ENCODE measurements around the gene ABHD10.

ABHD10 gene

DNA sequence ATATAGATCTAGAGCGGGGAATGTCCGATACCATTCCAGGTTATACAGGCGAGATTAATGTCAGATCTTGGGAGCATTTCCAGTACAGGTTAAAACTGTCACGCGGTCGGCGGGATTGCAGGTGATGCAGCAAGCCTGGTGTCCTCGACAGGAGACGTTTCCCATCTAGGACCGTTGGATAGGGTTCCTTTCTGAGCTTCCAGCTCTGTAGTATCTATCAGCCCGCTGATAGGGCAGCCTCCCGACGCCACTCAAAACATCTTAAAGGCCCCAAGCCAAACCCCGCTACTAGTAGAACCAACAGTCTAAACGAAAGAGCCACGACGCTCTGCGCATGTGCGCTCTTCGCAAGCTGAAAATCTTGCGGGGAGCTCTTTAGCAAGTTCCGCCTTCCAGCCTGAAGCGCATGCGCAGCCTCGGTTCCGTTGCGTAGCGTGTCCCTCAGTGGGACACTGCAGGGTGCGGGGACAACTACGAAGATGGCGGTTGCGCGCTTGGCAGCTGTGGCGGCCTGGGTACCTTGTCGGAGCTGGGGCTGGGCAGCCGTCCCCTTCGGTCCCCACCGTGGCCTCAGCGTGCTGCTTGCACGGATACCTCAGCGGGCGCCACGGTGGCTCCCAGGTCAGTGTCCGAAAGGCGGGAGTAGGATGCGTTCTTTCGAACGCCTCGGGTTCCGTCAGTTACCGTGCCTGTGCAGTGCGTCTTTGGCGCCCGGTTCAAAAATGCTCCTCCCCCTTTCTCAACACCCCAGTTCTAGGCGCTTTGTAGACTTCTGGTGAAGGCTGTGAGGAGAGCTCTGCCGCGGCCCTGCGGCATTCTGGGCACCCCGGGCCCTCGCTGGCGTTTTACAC is at the start of gene ABHD10:
Gene ABHD10 (plus strand): TSS at position 444 of the 851 bp plus-strand sequence. CDS start 36 bp downstream, at position 480.
- DNase-seq, result peak; percentile 99

DNA sequence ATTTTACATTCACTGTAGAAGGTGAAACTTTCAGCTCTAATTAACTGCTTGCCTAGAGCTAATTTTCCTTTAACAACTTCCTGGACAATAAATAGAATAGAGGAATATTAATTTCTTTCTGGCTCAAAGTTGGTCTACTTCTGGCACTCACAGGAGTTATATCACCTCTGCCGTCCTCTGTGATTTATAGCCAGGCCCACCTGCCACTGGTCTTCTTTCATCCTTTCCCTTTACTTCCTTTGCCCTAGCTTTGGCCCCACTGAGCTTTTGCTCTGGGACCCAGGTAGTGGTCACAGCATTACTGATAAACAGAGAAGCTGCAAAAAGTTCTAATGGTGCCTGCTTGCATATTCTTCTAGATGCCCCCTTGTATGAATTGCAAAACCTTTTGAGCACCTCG is 49.3 kb upstream of the ABHD10 start:
- DNase-seq, result no peak

DNA sequence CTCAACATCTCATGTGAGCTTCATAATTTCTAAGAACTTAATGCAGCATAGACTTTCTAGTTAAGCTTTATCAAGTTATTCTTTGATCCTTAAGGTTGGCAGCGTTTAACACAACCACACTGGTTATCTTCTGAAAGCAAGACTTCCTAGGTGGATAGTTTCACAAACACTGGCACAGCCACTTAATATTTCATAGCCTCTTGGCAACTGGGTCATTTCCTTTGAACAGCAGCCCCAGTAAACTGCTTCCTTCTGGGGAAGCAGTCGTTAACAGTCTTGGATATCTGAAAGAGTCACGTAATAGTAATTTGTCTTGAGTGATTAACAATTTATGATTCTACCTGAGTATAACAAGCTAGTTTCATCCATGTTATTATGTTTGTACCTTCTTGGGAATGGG is 45.9 kb upstream of the ABHD10 start:
- no peak for DNase-seq

DNA sequence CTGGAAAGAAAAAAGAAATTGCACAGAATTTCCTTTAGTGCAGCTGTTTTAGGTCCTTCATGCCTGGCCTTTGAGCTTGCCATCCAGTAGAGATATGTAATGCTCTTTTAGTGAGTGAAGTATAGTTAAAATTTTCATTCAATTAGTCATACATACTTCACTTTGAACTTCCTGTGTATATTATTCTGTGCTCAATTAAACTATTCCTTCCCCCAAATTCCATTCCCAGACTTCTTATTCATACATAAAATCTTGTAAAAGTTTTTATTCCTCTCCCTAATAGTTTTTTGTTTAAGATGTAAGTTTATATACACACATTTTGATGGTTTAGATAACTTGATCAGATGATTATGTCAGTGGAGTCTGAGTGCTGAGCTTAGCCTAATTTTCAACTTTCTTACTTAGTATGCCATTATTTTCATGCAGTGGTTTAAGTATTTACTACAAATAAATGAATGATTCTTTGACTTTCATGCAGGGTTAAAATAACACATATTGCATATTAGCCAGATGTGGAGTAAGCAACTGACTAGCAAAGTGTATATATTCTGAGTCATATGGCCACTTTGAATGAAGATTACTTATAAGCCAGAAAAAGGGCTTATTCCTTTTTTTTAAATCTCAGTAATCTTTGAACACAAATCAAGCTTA is 42.5 kb upstream of the ABHD10 start:
- no peak for DNase-seq

DNA sequence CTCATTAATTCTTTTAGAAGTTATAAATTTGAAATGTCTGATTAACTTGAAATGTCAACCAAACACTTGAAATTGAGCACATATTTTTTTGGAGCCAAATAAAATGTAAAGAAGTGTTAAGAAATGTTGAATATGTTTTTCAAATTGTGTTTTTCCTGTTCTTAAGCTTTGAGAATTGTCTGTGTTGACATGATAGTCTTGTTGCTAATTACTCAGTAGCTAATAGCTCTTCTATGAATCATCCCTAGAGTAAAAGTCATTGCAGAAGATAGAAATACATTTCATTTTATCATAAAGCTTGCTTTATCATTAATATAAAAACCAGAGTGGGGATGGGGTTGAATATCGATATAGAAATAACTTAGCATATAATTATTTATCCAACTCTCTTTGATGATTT is 41.9 kb upstream of the ABHD10 start:
- DNase-seq, result no peak

DNA sequence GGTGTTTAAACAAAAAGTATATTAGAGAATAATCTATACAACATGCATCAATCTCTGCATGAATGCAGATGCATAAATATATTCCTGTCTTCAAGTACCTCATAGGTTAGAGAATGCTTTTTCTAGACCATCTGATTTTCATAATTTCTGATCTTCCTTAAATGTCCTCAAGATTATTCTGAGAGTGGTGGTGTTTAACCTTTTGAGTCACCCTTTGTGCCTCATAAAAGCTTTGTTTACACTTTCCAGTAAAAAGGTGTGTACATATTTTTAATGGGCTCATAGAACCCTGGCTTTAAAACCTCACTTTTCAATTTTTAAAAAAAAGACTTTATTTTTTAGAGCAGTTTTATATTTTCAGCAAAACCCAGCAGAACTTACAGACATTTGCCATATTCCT is 41.0 kb upstream of the ABHD10 start:
- no peak for DNase-seq

DNA sequence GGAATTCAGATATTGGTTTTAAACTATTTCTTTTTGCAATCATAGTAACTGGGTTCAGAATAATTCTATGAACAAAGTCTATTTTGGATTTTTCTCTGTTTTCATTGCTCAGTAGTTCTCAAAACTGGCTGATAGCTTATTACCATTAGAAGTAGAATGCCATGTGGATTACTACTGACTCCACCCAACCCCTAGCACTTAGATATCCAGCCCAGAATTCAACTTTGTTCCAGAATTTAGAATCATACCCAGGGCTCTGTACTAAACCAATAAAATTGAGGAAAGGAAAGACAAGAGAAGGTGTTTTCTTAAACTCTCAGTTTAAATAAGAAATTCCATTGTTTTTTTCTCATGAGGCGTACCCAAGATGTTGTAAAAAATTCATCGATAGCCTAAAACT is 39.0 kb upstream of the ABHD10 start:
- DNase-seq, result no peak

DNA sequence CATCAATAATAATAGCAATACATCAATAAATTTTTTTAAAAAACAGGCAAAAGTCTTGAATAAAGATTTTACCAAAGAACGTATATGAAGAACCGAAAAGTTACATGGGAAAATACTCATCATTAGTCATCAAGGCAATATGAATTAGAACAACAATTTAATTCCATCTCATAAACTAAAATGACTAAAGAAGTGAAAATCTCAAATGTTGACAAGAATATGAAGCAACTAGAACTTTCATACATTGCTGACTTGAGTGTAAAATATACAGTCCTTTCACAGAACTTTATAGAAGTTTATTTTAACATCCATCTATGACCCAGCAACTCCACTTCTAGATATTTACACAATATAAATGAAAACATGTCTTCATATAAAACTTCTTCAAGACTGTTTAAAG is 35.3 kb upstream of the ABHD10 start:
- no peak for DNase-seq

DNA sequence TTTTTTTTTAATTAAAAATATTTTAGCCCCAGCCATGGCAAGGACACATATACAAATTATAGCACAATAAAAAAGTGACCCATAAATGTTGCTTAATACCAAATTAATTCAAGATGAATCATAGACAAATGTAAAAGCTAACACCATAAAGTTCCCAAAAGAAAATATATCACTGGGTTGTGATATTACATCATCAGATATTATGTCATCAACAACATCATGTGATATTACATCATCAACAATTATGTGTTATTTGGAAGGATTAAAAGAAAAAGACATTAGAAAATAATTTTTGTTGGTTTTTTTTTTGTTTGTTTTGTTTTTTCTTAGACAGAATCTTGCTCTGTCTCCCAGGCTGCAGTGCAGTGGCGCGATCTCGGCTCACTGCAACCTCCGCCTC is 34.5 kb upstream of the ABHD10 start:
- DNase-seq, result peak; percentile 17

DNA sequence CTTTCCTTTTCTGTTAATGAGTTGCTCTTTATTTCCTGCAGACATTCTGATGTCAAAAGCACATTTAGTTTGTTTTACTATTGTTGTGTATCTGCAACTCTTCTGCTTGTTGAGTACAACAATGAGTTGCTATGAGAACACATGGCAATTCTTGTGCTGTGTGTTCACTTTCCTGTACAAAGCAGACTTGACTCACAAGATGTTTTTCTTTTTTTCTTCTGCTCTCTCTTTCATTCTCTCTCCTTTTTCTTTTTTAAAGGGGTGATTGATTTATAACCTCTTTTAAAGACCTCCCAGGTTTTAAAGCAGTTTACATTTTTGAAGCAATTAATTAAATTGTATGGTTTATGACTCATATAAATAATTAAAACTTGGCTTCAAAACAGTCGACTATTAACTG is 31.6 kb upstream of the ABHD10 start:
- no peak for DNase-seq

DNA sequence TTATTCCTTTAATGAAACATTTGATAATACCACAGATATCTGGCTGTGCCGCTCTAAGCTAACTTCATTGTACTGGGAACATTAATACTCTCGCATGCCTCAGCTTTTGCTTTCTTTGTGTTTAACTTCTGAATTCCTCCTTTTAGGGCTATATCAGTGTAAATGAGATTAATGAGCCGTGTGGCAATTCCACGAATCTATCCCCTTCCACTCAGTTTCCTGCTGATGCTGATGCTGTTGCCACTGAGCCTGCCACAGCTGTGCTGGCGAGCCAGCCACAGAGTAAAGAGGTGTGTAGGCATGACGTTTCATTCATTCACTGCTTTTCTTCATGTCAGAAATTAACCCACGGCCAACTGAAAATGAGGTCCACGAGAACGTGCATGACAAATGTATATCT is 30.0 kb upstream of the ABHD10 start:
- DNase-seq, result no peak

DNA sequence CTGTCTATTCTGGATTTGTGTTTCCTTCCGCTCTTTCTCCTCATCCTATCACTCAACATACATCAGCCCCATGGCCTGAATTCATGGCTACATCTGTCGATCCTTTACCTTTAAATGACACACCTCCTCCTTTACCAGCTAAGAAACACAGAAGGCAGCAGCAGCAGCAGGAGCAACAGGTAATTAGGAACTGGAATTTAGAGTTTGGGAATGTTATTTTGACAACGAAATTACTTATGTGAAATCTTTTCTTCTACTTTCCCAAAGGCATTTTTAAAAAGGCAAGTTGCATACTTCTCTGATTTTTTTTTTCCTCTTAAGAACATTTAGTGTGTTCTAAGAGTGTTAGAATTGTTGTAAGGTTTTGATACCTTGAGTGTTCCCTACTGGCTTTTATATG is 29.1 kb upstream of the ABHD10 start:
- no peak for DNase-seq

DNA sequence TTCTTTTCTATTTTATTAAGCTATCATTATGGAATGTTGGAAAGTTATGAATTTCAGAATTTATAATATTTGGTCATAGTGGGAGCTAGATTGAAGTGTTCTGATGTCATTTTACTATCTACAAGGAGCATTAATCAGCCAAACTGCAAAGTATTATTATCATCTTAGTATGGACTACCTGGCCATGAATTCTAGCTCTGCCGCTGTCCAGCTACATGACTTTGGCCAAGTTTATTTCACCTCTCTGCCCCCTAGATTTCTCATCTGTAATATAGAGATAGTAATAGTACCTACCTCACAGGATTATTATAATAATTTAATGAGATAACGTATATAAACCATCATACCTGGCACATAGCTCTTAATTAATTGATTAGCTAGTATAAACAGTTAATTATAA is 27.8 kb upstream of the ABHD10 start:
- no peak for DNase-seq

DNA sequence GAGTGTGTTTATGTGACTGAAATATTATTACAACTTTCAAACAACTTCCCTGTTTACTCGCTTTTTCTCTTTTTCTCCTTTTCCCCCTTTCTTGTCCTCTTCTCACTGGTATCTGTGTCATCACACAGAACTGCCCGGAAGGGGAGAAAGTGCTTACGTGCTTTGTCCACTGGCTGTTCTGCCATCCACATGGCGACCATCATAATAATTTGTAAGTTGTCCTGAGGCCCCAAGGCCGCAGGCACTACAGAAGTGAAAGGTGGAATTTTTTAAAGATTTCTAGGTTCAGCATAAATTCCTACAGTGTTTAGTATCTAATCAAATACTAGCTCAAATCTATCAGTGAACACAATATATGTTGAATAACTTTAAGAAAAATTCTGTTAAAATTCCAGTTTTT is 26.7 kb upstream of the ABHD10 start:
- no peak for DNase-seq

DNA sequence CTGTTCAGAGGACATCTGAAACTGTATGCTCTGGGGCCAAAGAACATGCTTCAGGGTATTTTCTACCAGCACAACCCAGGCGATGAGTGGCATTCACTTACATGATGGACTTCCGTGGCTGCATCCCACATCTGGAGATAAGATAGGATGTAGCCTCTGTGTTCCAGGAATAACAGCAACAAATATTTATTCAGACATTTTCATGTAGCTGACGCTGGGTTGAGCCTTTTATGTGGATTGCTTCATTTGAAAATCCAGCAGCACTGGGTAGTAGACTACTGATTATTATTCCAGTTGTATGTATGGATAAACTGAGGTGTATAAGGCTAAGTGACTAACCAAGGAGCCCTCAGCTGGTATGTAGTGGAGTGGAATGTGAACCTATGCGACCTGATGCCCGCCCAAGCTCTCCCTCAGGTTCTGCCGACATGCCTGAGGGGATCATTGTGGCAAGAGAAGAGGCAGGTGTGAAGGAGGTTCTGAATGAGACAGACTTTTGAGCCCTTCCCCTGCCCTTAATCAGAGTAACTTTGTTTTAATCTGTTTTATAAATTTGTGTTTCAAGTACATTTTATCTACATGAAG is 25.9 kb upstream of the ABHD10 start:
- DNase-seq, result no peak

DNA sequence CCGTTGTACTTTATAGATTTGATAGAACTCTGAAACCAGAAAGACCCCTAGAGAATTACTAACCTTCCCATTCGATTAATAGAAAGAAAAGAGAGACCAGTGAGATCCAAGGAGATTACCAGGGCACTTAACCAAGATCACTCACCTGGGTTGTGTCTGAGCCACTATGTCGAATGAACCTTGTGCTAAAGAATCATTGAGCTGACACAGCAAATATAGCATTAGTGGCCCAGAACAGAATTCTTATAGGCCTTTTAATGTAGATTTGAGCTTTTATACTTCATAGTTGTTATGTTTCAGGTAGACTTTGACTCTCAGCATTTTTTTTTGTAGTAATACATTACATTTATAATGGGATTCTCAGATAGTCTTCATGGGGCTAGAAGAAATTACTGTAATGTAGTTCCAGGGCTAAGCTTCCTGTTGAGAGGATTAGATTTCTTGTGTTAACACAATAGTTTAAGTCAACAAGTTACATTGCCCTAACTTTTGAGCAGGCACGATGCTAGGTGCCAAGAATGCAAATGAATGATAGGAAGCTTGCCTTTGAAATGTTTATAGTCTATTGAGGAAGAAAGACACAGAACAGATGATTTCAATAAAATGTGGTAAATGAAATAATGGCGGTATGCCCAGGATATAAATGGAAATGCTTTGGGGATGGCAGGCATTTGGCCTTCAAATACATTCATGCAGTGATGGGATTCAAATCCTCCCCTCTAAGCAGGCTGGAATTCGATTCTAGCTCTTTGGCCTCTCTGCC is 24.4 kb upstream of the ABHD10 start:
- no peak for DNase-seq

DNA sequence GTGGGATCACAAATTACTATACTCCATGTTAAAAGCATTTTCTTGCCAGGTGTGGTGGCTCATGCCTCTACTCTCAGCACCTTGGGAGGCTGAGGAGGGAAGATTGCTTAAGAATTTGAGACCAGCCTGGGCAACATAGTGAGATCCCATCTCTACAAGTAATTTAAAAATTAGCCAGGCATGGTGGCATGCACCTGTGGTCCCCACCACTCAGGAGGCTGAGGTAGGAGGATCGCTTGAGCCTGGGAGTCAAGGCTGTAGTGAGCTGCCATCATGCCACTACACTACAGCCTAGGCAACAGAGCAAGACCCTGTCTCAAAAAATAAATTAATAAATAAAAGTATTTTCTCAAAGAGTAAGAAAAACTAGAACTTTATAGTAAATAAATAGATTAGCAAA is 22.9 kb upstream of the ABHD10 start:
- no peak for DNase-seq

DNA sequence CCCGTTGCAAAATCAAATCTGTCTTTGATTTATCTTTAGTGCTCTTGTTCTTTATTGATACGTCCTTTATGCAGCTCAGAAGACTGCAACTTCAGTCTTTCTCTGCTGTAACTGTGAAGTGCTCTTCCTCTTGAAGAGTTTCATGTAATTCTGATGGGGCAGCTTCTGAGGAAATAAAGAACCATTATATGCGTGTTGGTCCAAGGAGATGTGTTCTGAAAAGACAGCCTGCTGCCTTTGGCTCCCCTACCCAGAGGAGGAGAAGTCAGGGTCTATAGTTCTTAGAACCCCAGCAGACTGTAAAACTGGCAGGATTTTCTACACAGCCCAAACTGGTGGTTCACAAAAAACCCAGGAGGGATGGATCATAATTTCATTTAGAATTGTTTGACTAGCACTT is 22.4 kb upstream of the ABHD10 start:
- DNase-seq, result no peak

DNA sequence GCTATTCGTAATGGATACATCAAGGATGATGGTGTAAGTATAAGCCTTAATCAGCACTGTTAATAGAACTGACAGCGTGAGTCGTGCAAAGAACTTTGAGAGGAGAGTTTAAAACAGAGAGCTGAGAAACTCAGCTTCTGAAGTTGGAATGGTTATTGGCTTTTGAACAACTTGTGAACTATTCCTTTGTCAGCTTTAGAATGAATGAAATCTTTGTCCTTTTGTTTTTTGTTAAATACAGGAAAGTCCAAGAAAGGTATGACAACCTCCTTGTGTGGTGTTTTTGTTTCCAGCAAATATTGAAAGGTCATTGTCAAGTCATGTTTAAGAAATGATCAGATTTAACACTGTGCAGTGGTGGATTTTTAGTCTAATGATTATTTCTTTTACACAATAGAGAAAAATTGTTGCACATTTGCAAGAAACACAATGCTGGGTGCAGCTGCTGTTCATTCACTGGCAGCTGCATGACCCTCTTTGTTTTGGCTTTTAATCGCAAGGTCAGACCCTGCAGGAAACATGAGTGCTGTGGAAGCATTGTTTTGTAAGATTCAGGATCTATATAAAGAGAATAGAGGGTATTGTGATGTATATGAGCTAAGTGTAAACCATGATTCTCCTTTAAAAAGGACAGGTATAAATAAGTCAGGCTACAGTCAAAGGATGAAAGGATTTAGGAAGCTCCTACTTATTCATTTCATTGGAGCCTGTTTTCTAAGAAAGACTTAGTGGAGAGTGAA is 21.7 kb upstream of the ABHD10 start:
- DNase-seq, result no peak

DNA sequence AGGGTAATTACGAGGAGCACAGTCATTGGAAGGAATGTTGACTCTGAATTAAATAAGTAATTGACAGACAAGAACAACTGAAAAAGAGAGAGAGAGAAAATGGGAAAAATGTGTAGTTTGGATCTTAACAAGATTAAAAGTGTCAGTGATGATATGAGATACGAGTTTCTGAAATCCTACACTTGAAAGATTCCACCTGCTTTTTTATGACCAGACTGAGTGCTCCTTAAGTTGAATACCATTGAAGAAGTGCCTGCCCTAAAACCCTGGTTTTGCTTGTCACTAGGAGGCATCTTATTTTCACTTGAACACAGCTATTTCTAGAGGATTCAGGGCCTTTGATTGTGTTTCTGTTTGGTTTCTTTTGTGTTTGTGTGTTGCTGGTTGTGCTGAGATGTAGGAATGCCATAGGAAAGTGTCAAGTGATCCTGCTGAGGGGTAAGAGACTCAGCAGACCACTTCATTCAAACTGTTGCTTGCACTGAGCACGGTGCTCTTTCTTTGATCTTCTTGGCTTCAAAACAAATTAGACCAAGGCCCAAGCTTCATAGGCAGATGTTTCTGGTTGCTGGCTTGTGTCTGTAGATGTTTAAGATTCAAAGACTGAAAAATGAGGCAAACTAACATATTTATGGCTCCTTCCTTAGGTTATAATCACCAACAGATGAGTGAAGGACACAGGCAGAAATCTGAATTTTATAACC is 17.2 kb upstream of the ABHD10 start:
- no peak for DNase-seq

DNA sequence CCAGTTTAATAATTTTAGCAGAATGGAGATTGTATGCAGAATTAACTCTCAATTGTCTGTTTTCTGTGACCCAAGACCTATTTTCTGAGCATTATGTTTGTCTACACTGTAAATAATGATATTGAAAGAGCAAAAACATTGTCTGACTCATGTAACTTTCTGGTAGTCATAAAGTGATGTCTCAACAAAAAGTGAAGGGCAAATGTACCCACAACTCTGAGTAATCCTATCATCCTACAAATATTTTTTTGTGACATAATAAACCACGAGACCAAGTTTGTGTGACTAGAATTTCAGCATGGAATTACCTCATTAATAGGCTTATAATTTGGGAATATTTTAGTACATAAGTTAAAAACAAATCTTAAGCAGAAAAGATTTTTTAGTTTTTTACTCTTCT is 15.4 kb upstream of the ABHD10 start:
- DNase-seq, result peak; percentile 81

DNA sequence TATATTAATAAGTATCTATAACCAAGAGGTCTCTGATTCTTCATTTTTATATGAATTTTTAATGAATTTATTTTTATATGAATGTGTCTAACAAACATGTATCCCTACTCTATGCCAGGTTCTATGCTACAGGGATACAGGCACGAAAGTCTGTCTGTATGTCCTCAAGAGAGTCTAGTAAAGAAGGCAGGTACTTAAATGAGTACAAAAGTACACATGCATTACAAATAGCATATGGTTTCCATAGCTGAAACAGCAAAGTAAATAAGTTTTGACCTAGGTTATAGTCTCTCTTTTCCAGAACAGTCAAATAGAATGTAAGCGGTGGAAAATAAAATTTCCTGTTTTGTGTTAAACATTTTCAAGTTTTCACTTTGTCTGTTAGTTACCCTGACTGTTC is 13.3 kb upstream of the ABHD10 start:
- no peak for DNase-seq

Data from suppressor macrophage treated with lipopolysaccharide for 4 hours (primary cell).